ENCODE measurements around the gene HBS1L.
"Not testable (repeated sequence)": the region's sequence is repeated elsewhere in the genome, so short reads cannot be mapped to it uniquely, and the experiment has no call there.

HBS1L gene

GRCh38 chr6:135063926-135064325 lies 9.3 kb upstream of the HBS1L start:
- Histone ChIP-seq H3K4me2 (no peak overlapping the region), H3K4me3 (IDR thresholded peaks at IDR 0.05; ENCODE audit: insufficient read depth, low read depth, low read length) (no peak overlapping the region), H3K4me1 (ENCODE audit: low read depth, poor library complexity, severe bottlenecking) (peaks cover 13% of the 10 kb centered on the region), H3K79me2 (ENCODE audit: insufficient read depth, low read depth) (no peaks in the 10 kb centered on the region), H3K27ac (no peak overlapping the region), H3K36me3 (ENCODE audit: insufficient read depth) (no peaks in the 10 kb centered on the region), H3K9ac (no peak overlapping the region), H4K20me1 (ENCODE audit: insufficient read depth) (no peaks in the 10 kb centered on the region), H3K27me3 (ENCODE audit: insufficient read depth, low read depth) (no peaks in the 10 kb centered on the region), H2AFZ (ENCODE audit: low read depth) (no peak overlapping the region)
- no peak for TF ChIP-seq CTCF (conservative IDR thresholded peaks at IDR 0.05; ENCODE audit: low read depth, low read length)

- no peak overlapping the region for H3K9ac ChIP-seq
- H3K4me3 ChIP-seq (IDR thresholded peaks at IDR 0.05; ENCODE audit: insufficient read depth, low read depth, low read length) = no peak overlapping the region
- no peaks in the 10 kb centered on the region for H3K27me3 ChIP-seq (ENCODE audit: insufficient read depth, low read depth)
- peaks cover 13% of the 10 kb centered on the region for H3K4me1 ChIP-seq (ENCODE audit: low read depth, poor library complexity, severe bottlenecking)
- H3K79me2 ChIP-seq (ENCODE audit: insufficient read depth, low read depth) = no peaks in the 10 kb centered on the region
- H4K20me1 ChIP-seq (ENCODE audit: insufficient read depth) = no peaks in the 10 kb centered on the region
- H3K27ac ChIP-seq = no peak overlapping the region
- TF ChIP-seq CTCF (conservative IDR thresholded peaks at IDR 0.05; ENCODE audit: low read depth, low read length) = no peak
- H3K36me3 ChIP-seq (ENCODE audit: insufficient read depth) = no peaks in the 10 kb centered on the region
- H2AFZ ChIP-seq (ENCODE audit: low read depth) = no peak overlapping the region
- H3K4me2 ChIP-seq = no peak overlapping the region
These were observed 8.1 kb upstream of the HBS1L start for GRCh38 chr6:135062735-135063134.

GRCh38 chr6:135060076-135060475 lies 5.5 kb upstream of the HBS1L start:
- no peak overlapping the region for H2AFZ ChIP-seq (ENCODE audit: low read depth)
- H3K79me2 ChIP-seq (ENCODE audit: insufficient read depth, low read depth) = no peaks in the 10 kb centered on the region
- H3K4me2 ChIP-seq = no peak overlapping the region
- no peak for TF ChIP-seq CTCF (conservative IDR thresholded peaks at IDR 0.05; ENCODE audit: low read depth, low read length)
- H4K20me1 ChIP-seq (ENCODE audit: insufficient read depth) = no peaks in the 10 kb centered on the region
- no peak overlapping the region for H3K9ac ChIP-seq
- no peak overlapping the region for H3K4me3 ChIP-seq (IDR thresholded peaks at IDR 0.05; ENCODE audit: insufficient read depth, low read depth, low read length)
- no peaks in the 10 kb centered on the region for H3K27me3 ChIP-seq (ENCODE audit: insufficient read depth, low read depth)
- peaks cover 20% of the 10 kb centered on the region for H3K4me1 ChIP-seq (ENCODE audit: low read depth, poor library complexity, severe bottlenecking)
- no peaks in the 10 kb centered on the region for H3K36me3 ChIP-seq (ENCODE audit: insufficient read depth)
- H3K27ac ChIP-seq = no peak overlapping the region

GRCh38 chr6:135058299-135058698 lies 3.7 kb upstream of the HBS1L start:
- H3K4me3 ChIP-seq (IDR thresholded peaks at IDR 0.05; ENCODE audit: insufficient read depth, low read depth, low read length); H4K20me1 ChIP-seq (ENCODE audit: insufficient read depth); H3K4me2 ChIP-seq; H3K27ac ChIP-seq; H2AFZ ChIP-seq (ENCODE audit: low read depth); H3K36me3 ChIP-seq (ENCODE audit: insufficient read depth); H3K9ac ChIP-seq; H3K27me3 ChIP-seq (ENCODE audit: insufficient read depth, low read depth): not testable (repeated sequence)
- peaks cover 12% of the 10 kb centered on the region for H3K79me2 ChIP-seq (ENCODE audit: insufficient read depth, low read depth)
- H3K4me1 ChIP-seq (ENCODE audit: low read depth, poor library complexity, severe bottlenecking) = peaks cover 27% of the 10 kb centered on the region

GRCh38 chr6:135056632-135057031 lies 2.0 kb upstream of the HBS1L start:
- Histone ChIP-seq H3K4me2 (no peak overlapping the region), H3K4me1 (ENCODE audit: low read depth, poor library complexity, severe bottlenecking) (peaks cover 39% of the 10 kb centered on the region)

More at GRCh38 chr6:135056632-135057031, 2.0 kb upstream of the HBS1L start:
- Histone ChIP-seq H3K36me3 (ENCODE audit: insufficient read depth) (no peaks in the 10 kb centered on the region), H3K79me2 (ENCODE audit: insufficient read depth, low read depth) (peaks cover 29% of the 10 kb centered on the region), H3K4me3 (IDR thresholded peaks at IDR 0.05; ENCODE audit: insufficient read depth, low read depth, low read length) (no peak overlapping the region), H4K20me1 (ENCODE audit: insufficient read depth) (no peaks in the 10 kb centered on the region), H2AFZ (ENCODE audit: low read depth) (no peak overlapping the region), H3K9ac (no peak overlapping the region), H3K27me3 (ENCODE audit: insufficient read depth, low read depth) (no peaks in the 10 kb centered on the region), H3K27ac (no peak overlapping the region)
- no peak for TF ChIP-seq CTCF (conservative IDR thresholded peaks at IDR 0.05; ENCODE audit: low read depth, low read length)
